ENCODE measurements around the gene SYNDIG1.

Gene SYNDIG1

GRCh38 chr20:24488064-24488799 is 18.8 kb downstream of the SYNDIG1 start:
- CTCF ChIA-PET, result no interaction called here

GRCh38 chr20:24488800-24489175 is 19.4 kb downstream of the SYNDIG1 start:
- ChIA-PET POLR2A (no interaction called here), CTCF (no interaction called here)
- TF ChIP-seq NFRKB (IDR thresholded peaks at IDR 0.05) (no peak), BHLHE40 (IDR thresholded peaks at IDR 0.05; ENCODE audit: borderline replicate concordance) (no peak), PKNOX1 (IDR thresholded peaks at IDR 0.05) (no peak)
- DNase-seq (ENCODE audit: extremely low spot score), result no peak

More at GRCh38 chr20:24488064-24488799, 18.8 kb downstream of the SYNDIG1 start:
- TF ChIP-seq ZNF384 (IDR thresholded peaks at IDR 0.05) (no peak), TARDBP (IDR thresholded peaks at IDR 0.05) (no peak)
- POLR2A ChIA-PET, result no interaction called here
- no peak for DNase-seq (ENCODE audit: extremely low spot score)

GRCh38 chr20:24489193-24489592 is 19.8 kb downstream of the SYNDIG1 start:
- TF ChIP-seq CTBP1 (IDR thresholded peaks at IDR 0.05; ENCODE audit: borderline replicate concordance) (no peak), PKNOX1 (IDR thresholded peaks at IDR 0.05) (no peak), ZNF384 (IDR thresholded peaks at IDR 0.05) (no peak), LEF1 (IDR thresholded peaks at IDR 0.05; ENCODE audit: borderline replicate concordance) (no peak), L3MBTL2 (conservative IDR thresholded peaks at IDR 0.05) (no peak), HDGF (IDR thresholded peaks at IDR 0.05; ENCODE audit: borderline replicate concordance) (no peak), BHLHE40 (IDR thresholded peaks at IDR 0.05; ENCODE audit: borderline replicate concordance) (no peak), FOXA1 (IDR thresholded peaks at IDR 0.05) (no peak), NFRKB (IDR thresholded peaks at IDR 0.05) (no peak), TARDBP (IDR thresholded peaks at IDR 0.05) (no peak), ARNT (IDR thresholded peaks at IDR 0.05) (no peak), SUZ12 (IDR thresholded peaks at IDR 0.05) (no peak), FOXK2 (IDR thresholded peaks at IDR 0.05) (no peak), FOXM1 (IDR thresholded peaks at IDR 0.05; ENCODE audit: borderline replicate concordance) (no peak), ELF4 (IDR thresholded peaks at IDR 0.05) (no peak)
- ChIA-PET CTCF (no interaction called here), POLR2A (no interaction called here)
- DNase-seq (ENCODE audit: extremely low spot score), result no peak

GRCh38 chr20:24489631-24490260 is 20.3 kb downstream of the SYNDIG1 start:
- ChIA-PET CTCF (no interaction called here), POLR2A (no interaction called here)
- no peak for DNase-seq (ENCODE audit: extremely low spot score)
- no peak for TF ChIP-seq FOXK2 (IDR thresholded peaks at IDR 0.05)
- TF ChIP-seq ZNF384 (IDR thresholded peaks at IDR 0.05), result no peak
- TF ChIP-seq FOXA1 (IDR thresholded peaks at IDR 0.05), result no peak
- no peak for TF ChIP-seq NFRKB (IDR thresholded peaks at IDR 0.05)
- TF ChIP-seq SP1 (IDR thresholded peaks at IDR 0.05), result no peak
- TF ChIP-seq PKNOX1 (IDR thresholded peaks at IDR 0.05), result no peak
- no peak for TF ChIP-seq SUZ12 (IDR thresholded peaks at IDR 0.05)
- no peak for TF ChIP-seq ARNT (IDR thresholded peaks at IDR 0.05)
- no peak for TF ChIP-seq LEF1 (IDR thresholded peaks at IDR 0.05; ENCODE audit: borderline replicate concordance)
- TF ChIP-seq TARDBP (IDR thresholded peaks at IDR 0.05), result no peak
- no peak for TF ChIP-seq ELF4 (IDR thresholded peaks at IDR 0.05)
- no peak for TF ChIP-seq FOXM1 (IDR thresholded peaks at IDR 0.05; ENCODE audit: borderline replicate concordance)
- TF ChIP-seq BHLHE40 (IDR thresholded peaks at IDR 0.05; ENCODE audit: borderline replicate concordance), result no peak
- no peak for TF ChIP-seq HDGF (IDR thresholded peaks at IDR 0.05; ENCODE audit: borderline replicate concordance)
- no peak for TF ChIP-seq CTBP1 (IDR thresholded peaks at IDR 0.05; ENCODE audit: borderline replicate concordance)
- TF ChIP-seq L3MBTL2 (conservative IDR thresholded peaks at IDR 0.05), result no peak

- DNase-seq (ENCODE audit: extremely low spot score), result no peak
- CTCF ChIA-PET, result no interaction called here
- TF ChIP-seq LEF1 (IDR thresholded peaks at IDR 0.05; ENCODE audit: borderline replicate concordance), result no peak
- TF ChIP-seq SP1 (IDR thresholded peaks at IDR 0.05), result no peak
- TF ChIP-seq ELF4 (IDR thresholded peaks at IDR 0.05), result no peak
- TF ChIP-seq BHLHE40 (IDR thresholded peaks at IDR 0.05; ENCODE audit: borderline replicate concordance), result no peak
- TF ChIP-seq CTBP1 (IDR thresholded peaks at IDR 0.05; ENCODE audit: borderline replicate concordance), result no peak
- TF ChIP-seq SUZ12 (IDR thresholded peaks at IDR 0.05), result no peak
- TF ChIP-seq ARNT (IDR thresholded peaks at IDR 0.05), result no peak
- no peak for TF ChIP-seq HDGF (IDR thresholded peaks at IDR 0.05; ENCODE audit: borderline replicate concordance)
- TF ChIP-seq TARDBP (IDR thresholded peaks at IDR 0.05), result no peak
- no peak for TF ChIP-seq NFRKB (IDR thresholded peaks at IDR 0.05)
- no peak for TF ChIP-seq L3MBTL2 (conservative IDR thresholded peaks at IDR 0.05)
- TF ChIP-seq PKNOX1 (IDR thresholded peaks at IDR 0.05), result no peak
- TF ChIP-seq FOXM1 (IDR thresholded peaks at IDR 0.05; ENCODE audit: borderline replicate concordance), result no peak
- TF ChIP-seq FOXA1 (IDR thresholded peaks at IDR 0.05), result no peak
- TF ChIP-seq FOXK2 (IDR thresholded peaks at IDR 0.05), result no peak
- TF ChIP-seq ZNF384 (IDR thresholded peaks at IDR 0.05), result no peak
- POLR2A ChIA-PET, result no interaction called here
These were observed 21.2 kb downstream of the SYNDIG1 start for GRCh38 chr20:24490598-24490997.
